HepG2 (cell line): ENCODE results near the gene TRIM28. TPM values are rescaled to one million over a fixed set of nuclear protein-coding genes. Genes with fewer than 3 reads are reported as not detected.

ENCODE experiments used
- CCDC6 ChIP-seq: sonication (generic); formaldehyde crosslinking; IDR thresholded peaks from 2 replicates; pipeline ENCODE4 v1.8.1; 2022; ENCODE audit warnings: mild to moderate bottlenecking, missing genetic modification reagents, moderate library complexity
- EEA1 ChIP-seq: sonication (generic); formaldehyde crosslinking; IDR thresholded peaks from 2 replicates; pipeline ENCODE4 v1.5.1; 2020; ENCODE audit warnings: mild to moderate bottlenecking, missing genetic modification reagents, borderline replicate concordance
- GMEB2 ChIP-seq: IDR thresholded peaks from 2 replicates; pipeline ENCODE4 v1.6.1; 2016; ENCODE audit warnings: missing biosample characterization, missing genetic modification reagents, low read depth
- GTF2F1 ChIP-seq: fragments of 150-350 bp; IDR thresholded peaks from 2 replicates; pipeline ENCODE4 v1.6.1; 2014; ENCODE audit warnings: low read length
- HNF1B ChIP-seq: sonication (generic); formaldehyde crosslinking; IDR thresholded peaks from 2 replicates; pipeline ENCODE4 v1.5.1; 2020; ENCODE audit warnings: mild to moderate bottlenecking, moderate library complexity, missing genetic modification reagents
- IKZF4 ChIP-seq: sonication (generic); formaldehyde crosslinking; IDR thresholded peaks from 2 replicates; pipeline ENCODE4 v1.5.1; 2020; ENCODE audit warnings: borderline replicate concordance, mild to moderate bottlenecking, low read depth, missing genetic modification reagents; ENCODE audit errors: not compliant biosample characterization
- JDP2 ChIP-seq: sonication (generic); formaldehyde crosslinking; IDR thresholded peaks from 2 replicates; pipeline ENCODE4 v1.8.1; 2022; ENCODE audit warnings: missing genetic modification reagents, borderline replicate concordance
- MEIS2 ChIP-seq: sonication (generic); formaldehyde crosslinking; IDR thresholded peaks from 2 replicates; pipeline ENCODE4 v1.9.0; 2021; ENCODE audit warnings: mild to moderate bottlenecking, missing genetic modification reagents
- NCOA5 ChIP-seq: sonication (generic); formaldehyde crosslinking; IDR thresholded peaks from 2 replicates; pipeline ENCODE4 v1.4.0; 2020; ENCODE audit warnings: missing genetic modification reagents
- NCOR1 ChIP-seq: fragments of 200-600 bp; sonication (generic); IDR thresholded peaks from 2 replicates; pipeline ENCODE4 v1.7.0; 2017; ENCODE audit warnings: antibody characterized with exemption, low read length, borderline replicate concordance
- POLR2A ChIP-seq, 2 experiments: IDR thresholded peaks; 2 replicates each; pipeline ENCODE4 v1.6.1; 2011; ENCODE audit warnings: low read depth in 2 of 2, low read length in 2 of 2, mild to moderate bottlenecking in 1 of 2, moderate library complexity in 1 of 2; ENCODE audit not compliant: insufficient read depth in 1 of 2
- PREB ChIP-seq: sonication (generic); formaldehyde crosslinking; IDR thresholded peaks from 2 replicates; pipeline ENCODE4 v1.4.0; 2020; ENCODE audit warnings: missing genetic modification reagents
- RAD51 ChIP-seq: fragments of 450-650 bp; IDR thresholded peaks from 2 replicates; pipeline ENCODE4 v1.6.1; 2016; ENCODE audit warnings: borderline replicate concordance
- REL ChIP-seq: sonication (generic); formaldehyde crosslinking; conservative IDR thresholded peaks from 2 replicates; pipeline ENCODE4 v1.8.0; 2022; ENCODE audit warnings: mild to moderate bottlenecking, missing genetic modification reagents, moderate library complexity
- SALL1 ChIP-seq: sonication (generic); formaldehyde crosslinking; IDR thresholded peaks from 2 replicates; pipeline ENCODE4 v1.8.0; 2022; ENCODE audit warnings: mild to moderate bottlenecking, missing genetic modification reagents
- SMC3 ChIP-seq: IDR thresholded peaks from 2 replicates; pipeline ENCODE4 v1.6.1; 2011; ENCODE audit warnings: low read length, improper control_type of control experiment
- SMYD3 ChIP-seq: sonication (generic); formaldehyde crosslinking; IDR thresholded peaks from 2 replicates; pipeline ENCODE4 v1.8.1; 2023; ENCODE audit warnings: mild to moderate bottlenecking, missing genetic modification reagents
- SUZ12 ChIP-seq: fragments of 150-350 bp; IDR thresholded peaks from 2 replicates; pipeline ENCODE4 v1.6.1; 2014; ENCODE audit warnings: low read depth, low read length
- TARDBP ChIP-seq: sonication (generic); formaldehyde crosslinking; IDR thresholded peaks from 2 replicates; pipeline ENCODE4 v1.8.0; 2022; ENCODE audit warnings: mild to moderate bottlenecking, missing genetic modification reagents
- TCF7 ChIP-seq: sonication (generic); IDR thresholded peaks from 2 replicates; pipeline ENCODE4 v1.6.1; 2016; ENCODE audit warnings: antibody characterized with exemption, low read depth
- ZNF331 ChIP-seq: sonication (generic); formaldehyde crosslinking; IDR thresholded peaks from 2 replicates; pipeline ENCODE4 v1.4.0; 2020; ENCODE audit warnings: missing genetic modification reagents
- ZNF550 ChIP-seq: sonication (generic); formaldehyde crosslinking; IDR thresholded peaks from 2 replicates; pipeline ENCODE4 v1.4.0; 2020; ENCODE audit warnings: mild to moderate bottlenecking, missing genetic modification reagents, borderline replicate concordance
- ZNF562 ChIP-seq: sonication (generic); formaldehyde crosslinking; IDR thresholded peaks from 2 replicates; pipeline ENCODE4 v1.8.0; 2022; ENCODE audit warnings: missing genetic modification reagents, borderline replicate concordance
- ZNF749 ChIP-seq: sonication (generic); formaldehyde crosslinking; IDR thresholded peaks from 2 replicates; pipeline ENCODE4 v1.8.0; 2022; ENCODE audit warnings: mild to moderate bottlenecking, missing genetic modification reagents, moderate library complexity, borderline replicate concordance
- ZNF790 ChIP-seq: sonication (generic); formaldehyde crosslinking; IDR thresholded peaks from 2 replicates; pipeline ENCODE4 v1.8.0; 2022; ENCODE audit warnings: missing genetic modification reagents, mild to moderate bottlenecking, borderline replicate concordance
- ZNF891 ChIP-seq: sonication (generic); formaldehyde crosslinking; IDR thresholded peaks from 2 replicates; pipeline ENCODE4 v1.5.0; 2020; ENCODE audit warnings: mild to moderate bottlenecking, missing genetic modification reagents
- polyA plus RNA-seq, 8 experiments: library from polyadenylated mRNA; depleted of rRNA in 3 of 8; stranded (reverse) in 7 of 8; unstranded in 1 of 8; fragments of >200 nt; fragmentation: Illumina TruSeq in 4 of 8; extraction: Trizol in 4 of 8; gene quantifications; 2 replicates each; pipeline versions ENCODE4 v1.2.1 to v1.2.3, GENCODE V29; 2011 to 2016; ENCODE audit warnings: low read depth in 4 of 8, missing spikeins in 1 of 8, mixed read lengths in 1 of 8; ENCODE audit not compliant: insufficient read depth in 1 of 8
- total RNA-seq, 5 experiments: library from RNA; depleted of rRNA; stranded (reverse); fragments of >200 nt; fragmentation: Illumina TruSeq; extraction: Trizol; gene quantifications; 2 replicates each; pipeline ENCODE4 v1.2.3, GENCODE V29; 2016; ENCODE audit warnings: low read depth in 1 of 5
- TF ChIP-seq, protein P1 (sequence below), 2 experiments: fragments of 450-650 bp in 1 of 2; sonication (generic) in 1 of 2; formaldehyde crosslinking; IDR thresholded peaks; 2 replicates each; pipeline versions ENCODE4 v1.5.0 to v1.8.0; 2020 to 2022; ENCODE audit warnings: mild to moderate bottlenecking in 1 of 2, missing genetic modification reagents in 1 of 2

Gene TRIM28
- total and polyA plus RNA-seq, 2 of the 13 experiments (the other 11 are each of a cell fraction or from before 2014, with no cell fraction given): 361 to 439 TPM

- TF ChIP-seq ZNF891 (CRISPR knock-in tag) (no peak), POLR2A (IDR thresholded peaks at IDR 0.05; ENCODE audit: insufficient read depth in 1 of 2, low read depth in 2 of 2, low read length in 2 of 2) (0 out of 4 replicates have a peak, but pooled peaks of 1 of the 2 experiments have one; percentile 9), ZNF749 (CRISPR knock-in tag) (no peak), GTF2F1 (no peak), NCOR1 (no peak), ZNF331 (no peak), TCF7 (no peak), PREB (no peak), NCOA5 (CRISPR knock-in tag) (no peak), ZNF562 (CRISPR knock-in tag) (0 out of 2 replicates have a peak, but pooled peaks have one; percentile 20), EEA1 (CRISPR knock-in tag) (no peak), ZNF790 (peak; percentile 6; the same call in 1 of the 2 replicates), TARDBP (CRISPR knock-in tag) (no peak), RAD51 (no peak), SMC3 (no peak), HNF1B (no peak), SALL1 (CRISPR knock-in tag) (peak; percentile 22; the same call in 1 of the 2 replicates), GMEB2 (CRISPR knock-in tag) (no peak), ZNF550 (CRISPR knock-in tag) (no peak), CCDC6 (peak; percentile 60; the same call in 1 of the 2 replicates), JDP2 (CRISPR knock-in tag) (no peak; the same call in 1 of the 2 replicates), REL (CRISPR knock-in tag) (0 out of 2 replicates have a peak, but pooled peaks have one; percentile 44), IKZF4 (CRISPR knock-in tag) (no peak), SUZ12 (no peak), MEIS2 (CRISPR knock-in tag) (no peak; the same call in 1 of the 2 replicates), SMYD3 (no peak)
- TF ChIP-seq, protein P1, sequence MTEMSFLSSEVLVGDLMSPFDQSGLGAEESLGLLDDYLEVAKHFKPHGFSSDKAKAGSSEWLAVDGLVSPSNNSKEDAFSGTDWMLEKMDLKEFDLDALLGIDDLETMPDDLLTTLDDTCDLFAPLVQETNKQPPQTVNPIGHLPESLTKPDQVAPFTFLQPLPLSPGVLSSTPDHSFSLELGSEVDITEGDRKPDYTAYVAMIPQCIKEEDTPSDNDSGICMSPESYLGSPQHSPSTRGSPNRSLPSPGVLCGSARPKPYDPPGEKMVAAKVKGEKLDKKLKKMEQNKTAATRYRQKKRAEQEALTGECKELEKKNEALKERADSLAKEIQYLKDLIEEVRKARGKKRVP (CRISPR knock-in tag; IDR thresholded peaks at IDR 0.05): peak in 1 of 2 experiments; percentile 32; a peak in 1 of 4 replicates
Observed at GRCh38 chr19:58544591-58545285, 874 bp downstream of the TRIM28 start (continued).
